Measurements from ENCODE around the gene CUBN.

CUBN gene

GRCh38 chr10:17005621-17006566 is 123.7 kb downstream of the CUBN start:
- H3K9ac ChIP-seq, result no peak overlapping the region
- no peak overlapping the region for H3K4me2 ChIP-seq (ENCODE audit: low read length)
- H3K79me2 ChIP-seq, result no peaks in the 10 kb centered on the region
- H3K27me3 ChIP-seq (ENCODE audit: control insufficient read depth, insufficient read depth, low read length), result no peaks in the 10 kb centered on the region
- no peaks in the 10 kb centered on the region for H3K36me3 ChIP-seq (ENCODE audit: control insufficient read depth, insufficient read depth, low read length)
- no peaks in the 10 kb centered on the region for H3K9me3 ChIP-seq (ENCODE audit: control insufficient read depth, low read length)
- no peak overlapping the region for H2AFZ ChIP-seq
- no peaks in the 10 kb centered on the region for H3K4me1 ChIP-seq
- H3K4me3 ChIP-seq (ENCODE audit: low read depth, low read length), result no peak overlapping the region
- H3K27ac ChIP-seq, result no peak overlapping the region
- TF ChIP-seq CTCF (IDR thresholded peaks at IDR 0.05), result no peak

- H3K27ac ChIP-seq, result no peak overlapping the region
- no peaks in the 10 kb centered on the region for H3K36me3 ChIP-seq (ENCODE audit: control insufficient read depth, insufficient read depth, low read length)
- H3K4me3 ChIP-seq (ENCODE audit: low read depth, low read length), result no peak overlapping the region
- H3K9ac ChIP-seq, result no peak overlapping the region
- H2AFZ ChIP-seq, result no peak overlapping the region
- H3K4me1 ChIP-seq, result no peaks in the 10 kb centered on the region
- no peaks in the 10 kb centered on the region for H3K9me3 ChIP-seq (ENCODE audit: control insufficient read depth, low read length)
- no peaks in the 10 kb centered on the region for H3K27me3 ChIP-seq (ENCODE audit: control insufficient read depth, insufficient read depth, low read length)
- H3K4me2 ChIP-seq (ENCODE audit: low read length), result no peak overlapping the region
- H3K79me2 ChIP-seq, result no peaks in the 10 kb centered on the region
- TF ChIP-seq CTCF (IDR thresholded peaks at IDR 0.05), result no peak
Measured at GRCh38 chr10:17004801-17005380, 124.7 kb downstream of the CUBN start.

- Histone ChIP-seq H3K79me2 (no peaks in the 10 kb centered on the region), H3K4me3 (ENCODE audit: low read depth, low read length) (no peak overlapping the region), H3K4me1 (no peaks in the 10 kb centered on the region), H3K4me2 (ENCODE audit: low read length) (no peak overlapping the region), H3K9ac (no peak overlapping the region), H3K27ac (peak overlapping the region; percentile 11), H3K27me3 (ENCODE audit: control insufficient read depth, insufficient read depth, low read length) (no peaks in the 10 kb centered on the region), H3K36me3 (ENCODE audit: control insufficient read depth, insufficient read depth, low read length) (no peaks in the 10 kb centered on the region), H3K9me3 (ENCODE audit: control insufficient read depth, low read length) (no peaks in the 10 kb centered on the region), H2AFZ (no peak overlapping the region)
- TF ChIP-seq CTCF (IDR thresholded peaks at IDR 0.05), result no peak
Measured at GRCh38 chr10:17003651-17004286, 125.8 kb downstream of the CUBN start.

GRCh38 chr10:17003151-17003550 is 126.5 kb downstream of the CUBN start:
- Histone ChIP-seq H3K27ac (peak overlapping the region; percentile 11), H2AFZ (no peak overlapping the region), H3K4me3 (ENCODE audit: low read depth, low read length) (no peak overlapping the region), H3K9me3 (ENCODE audit: control insufficient read depth, low read length) (no peaks in the 10 kb centered on the region), H3K79me2 (no peaks in the 10 kb centered on the region), H3K36me3 (ENCODE audit: control insufficient read depth, insufficient read depth, low read length) (no peaks in the 10 kb centered on the region), H3K27me3 (ENCODE audit: control insufficient read depth, insufficient read depth, low read length) (no peaks in the 10 kb centered on the region), H3K4me1 (no peaks in the 10 kb centered on the region), H3K9ac (no peak overlapping the region), H3K4me2 (ENCODE audit: low read length) (no peak overlapping the region)
- TF ChIP-seq CTCF (IDR thresholded peaks at IDR 0.05), result no peak

Data from parathyroid adenoma (tissue), 2 donors.